HepG2 (cell line): ENCODE measurements around the gene IFNG. TPM values are rescaled to one million over a fixed set of nuclear protein-coding genes. Genes with fewer than 3 reads are reported as not detected.

Experiments
- ATAC-seq: fragments of 200-7000 bp; cut with Tn5 transposase; 3 replicates; pipeline ENCODE4 v1.9.1; 2020; ENCODE audit warnings: mild to moderate bottlenecking, moderate library complexity
- BruUV-seq: library from RNA; stranded (reverse); fragments of 400-500 nt; replicated peaks from 2 replicates; lab custom pipeline; 2021; lab: Mats Ljungman, UMichigan
- CTCF ChIA-PET: fragments of 300-600 bp; formaldehyde crosslinking; extraction: SDS; loops from one replicate; lab custom pipeline; 2021; ENCODE audit warnings: low total read pairs, inconsistent platforms, low intra/inter-chr PET ratio; lab: Yijun Ruan, JAX
- POLR2A ChIA-PET: fragments of 350-600 bp; sonication (Branson Sonifier 250); formaldehyde crosslinking; loops from one replicate; lab custom pipeline; 2020; ENCODE audit warnings: antibody characterized with exemption, inconsistent platforms; lab: Yijun Ruan, JAX
- DNase-seq: peaks from one replicate; pipeline ENCODE4 v3.0.0-alpha.2; 2015; ENCODE audit warnings: low spot score
- FAIRE-seq: peaks from 3 replicates; lab custom pipeline; 2011; peaks lifted over from hg19 to GRCh38; lab: Jason Lieb, UNC
- H2AFZ ChIP-seq: one replicate; pipeline ENCODE4 v1.6.1; 2011; ENCODE audit warnings: low read length, inconsistent platforms
- H3K27ac ChIP-seq: fragments of 300-600 bp; 3 replicates; pipeline ENCODE4 v1.8.0; 2011; ENCODE audit warnings: mixed run types, mild to moderate bottlenecking, mixed read lengths, low read length, inconsistent platforms; ENCODE audit not compliant: insufficient read depth; ENCODE audit errors: extremely low read length
- H3K27me3 ChIP-seq, 2 experiments: fragments of 200-600 bp in 1 of 2; 2 replicates in 1 of 2; 3 replicates in 1 of 2; pipeline versions ENCODE4 v1.6.0 to v1.8.0; 2011; ENCODE audit warnings: low read length in 2 of 2, mild to moderate bottlenecking in 2 of 2, moderate library complexity in 2 of 2, inconsistent platforms in 1 of 2; ENCODE audit not compliant: insufficient read depth in 2 of 2, control insufficient read depth in 1 of 2
- H3K36me3 ChIP-seq, 2 experiments: fragments of 200-600 bp in 1 of 2; replicated peaks in 1 of 2; 2 replicates in 1 of 2; 3 replicates in 1 of 2; pipeline versions ENCODE4 v1.5.1 to v1.8.0; 2011; ENCODE audit warnings: low read length in 2 of 2, inconsistent platforms in 1 of 2; ENCODE audit not compliant: insufficient read depth in 2 of 2, control insufficient read depth in 1 of 2
- H3K4me1 ChIP-seq: 2 replicates; pipeline ENCODE4 v1.5.1; 2012; ENCODE audit warnings: low read length, inconsistent platforms; ENCODE audit not compliant: insufficient read depth
- H3K4me2 ChIP-seq: 2 replicates; pipeline ENCODE4 v1.6.0; 2011; ENCODE audit warnings: low read depth, low read length, inconsistent platforms
- H3K4me3 ChIP-seq, 3 experiments: fragments of 200-600 bp in 1 of 3; sonication (generic), shearing (Covaris generic) in 1 of 3; replicated peaks in 1 of 3; 2 replicates each; pipeline ENCODE4 v1.5.1; 2011 to 2016; ENCODE audit warnings: low read length in 3 of 3, inconsistent platforms in 2 of 3, low read depth in 2 of 3, mild to moderate bottlenecking in 2 of 3, control low read depth in 1 of 3, mixed read lengths in 1 of 3; ENCODE audit not compliant: insufficient read depth in 1 of 3
- H3K79me2 ChIP-seq: one replicate; pipeline ENCODE4 v1.6.1; 2011; ENCODE audit warnings: low read length, inconsistent platforms; ENCODE audit not compliant: insufficient read depth
- H3K9ac ChIP-seq: 2 replicates; pipeline ENCODE4 v1.6.0; 2011; ENCODE audit warnings: mild to moderate bottlenecking, low read depth, low read length, inconsistent platforms; ENCODE audit not compliant: insufficient read depth
- H3K9me3 ChIP-seq: 2 replicates; pipeline ENCODE4 v1.5.1; 2012; ENCODE audit warnings: mild to moderate bottlenecking, low read length
- H4K20me1 ChIP-seq: 2 replicates; pipeline ENCODE4 v1.6.0; 2011; ENCODE audit warnings: inconsistent platforms, mild to moderate bottlenecking, low read length, moderate library complexity; ENCODE audit not compliant: insufficient read depth
- ATF7 ChIP-seq, 2 experiments: fragments of 450-650 bp in 1 of 2; sonication (generic) in 1 of 2; formaldehyde crosslinking in 1 of 2; IDR thresholded peaks; 2 replicates each; pipeline versions ENCODE4 v1.4.0 to v1.6.1; 2016 to 2020; ENCODE audit warnings: antibody characterized with exemption in 1 of 2, mild to moderate bottlenecking in 1 of 2, missing genetic modification reagents in 1 of 2
- ATF7-NPFF ChIP-seq: sonication (generic); formaldehyde crosslinking; IDR thresholded peaks from 2 replicates; pipeline ENCODE4 v1.8.1; 2023; ENCODE audit warnings: mild to moderate bottlenecking, low read depth, missing genetic modification reagents, moderate library complexity
- MAF1 ChIP-seq: sonication (generic); formaldehyde crosslinking; IDR thresholded peaks from 2 replicates; pipeline ENCODE4 v1.5.0; 2020; ENCODE audit warnings: missing genetic modification reagents, borderline replicate concordance
- PHF5A ChIP-seq: IDR thresholded peaks from one replicate; pipeline ENCODE4 v1.6.1; 2018; ENCODE audit warnings: low read depth, missing genetic modification reagents; ENCODE audit not compliant: unreplicated experiment
- SP140L ChIP-seq: sonication (generic); formaldehyde crosslinking; IDR thresholded peaks from 2 replicates; pipeline ENCODE4 v1.4.0; 2020; ENCODE audit warnings: missing genetic modification reagents, borderline replicate concordance
- ZKSCAN8 ChIP-seq: IDR thresholded peaks from 2 replicates; pipeline ENCODE4 v1.6.1; 2016; ENCODE audit warnings: borderline replicate concordance, missing genetic modification reagents, missing compliant biosample characterization
- ZNF264 ChIP-seq: sonication (generic); formaldehyde crosslinking; IDR thresholded peaks from 2 replicates; pipeline ENCODE4 v1.4.0; 2020; ENCODE audit warnings: missing genetic modification reagents
- ZNF674 ChIP-seq: sonication (generic); formaldehyde crosslinking; IDR thresholded peaks from 2 replicates; pipeline ENCODE4 v1.5.0; 2020; ENCODE audit warnings: low read depth, mild to moderate bottlenecking, missing genetic modification reagents
- ZNF768 ChIP-seq: sonication (generic); formaldehyde crosslinking; IDR thresholded peaks from 2 replicates; pipeline ENCODE4 v1.4.0; 2020; ENCODE audit warnings: missing genetic modification reagents
- ZZZ3 ChIP-seq: sonication (generic); formaldehyde crosslinking; IDR thresholded peaks from 2 replicates; pipeline ENCODE4 v1.4.0; 2020; ENCODE audit warnings: missing genetic modification reagents, mild to moderate bottlenecking, borderline replicate concordance
- WGBS: methylation state at CpG from one replicate; pipeline ENCODE4 v1.1.6; 2017; ENCODE audit warnings: low lambda C conversion rate; 5-methylcytosine and 5-hydroxymethylcytosine counted together
- in situ Hi-C: cut with HindIII; loops from 2 replicates; pipeline ENCODE4 v1.10.0; 2017; ENCODE audit warnings: low pct_unique_long_range_greater_than_20kb; ENCODE audit not compliant: extremely low pct_ligation_motif_present
- intact Hi-C: fragments of 100-400 bp; cut with micrococcal nuclease; formaldehyde crosslinking; loops from one replicate; pipeline ENCODE4 v1.10.0; 2022; ENCODE audit not compliant: unreplicated experiment
- polyA plus RNA-seq, 8 experiments: library from polyadenylated mRNA; depleted of rRNA in 3 of 8; stranded (reverse) in 7 of 8; unstranded in 1 of 8; fragments of >200 nt; fragmentation: Illumina TruSeq in 4 of 8; extraction: Trizol in 4 of 8; gene quantifications; 2 replicates each; pipeline versions ENCODE4 v1.2.1 to v1.2.3, GENCODE V29; 2011 to 2016; ENCODE audit warnings: low read depth in 4 of 8, missing spikeins in 1 of 8, mixed read lengths in 1 of 8; ENCODE audit not compliant: insufficient read depth in 1 of 8
- total RNA-seq, 5 experiments: library from RNA; depleted of rRNA; stranded (reverse); fragments of >200 nt; fragmentation: Illumina TruSeq; extraction: Trizol; gene quantifications; 2 replicates each; pipeline ENCODE4 v1.2.3, GENCODE V29; 2016; ENCODE audit warnings: low read depth in 1 of 5
- TF ChIP-seq, protein P1 (sequence below): sonication (generic); formaldehyde crosslinking; IDR thresholded peaks from 2 replicates; pipeline ENCODE4 v1.5.0; 2020; ENCODE audit warnings: mild to moderate bottlenecking, missing genetic modification reagents
- TF ChIP-seq, protein P2 (sequence below), 2 experiments: fragments of 450-650 bp in 1 of 2; sonication (generic) in 1 of 2; formaldehyde crosslinking; IDR thresholded peaks; 2 replicates each; pipeline versions ENCODE4 v1.5.0 to v1.8.0; 2020 to 2022; ENCODE audit warnings: mild to moderate bottlenecking in 1 of 2, missing genetic modification reagents in 1 of 2
- TF ChIP-seq, protein P3 (sequence below): sonication (generic); formaldehyde crosslinking; conservative IDR thresholded peaks from 2 replicates; pipeline ENCODE4 v1.8.0; 2022; ENCODE audit warnings: low read depth, missing genetic modification reagents
- TF ChIP-seq, protein P4 (sequence below): sonication (generic); formaldehyde crosslinking; IDR thresholded peaks from 2 replicates; pipeline ENCODE4 v1.5.1; 2020; ENCODE audit warnings: mild to moderate bottlenecking, missing genetic modification reagents, borderline replicate concordance

The IFNG gene
- total and polyA plus RNA-seq, 2 of the 13 experiments (the other 11 are each of a cell fraction or from before 2014, with no cell fraction given), result not detected

DNA sequence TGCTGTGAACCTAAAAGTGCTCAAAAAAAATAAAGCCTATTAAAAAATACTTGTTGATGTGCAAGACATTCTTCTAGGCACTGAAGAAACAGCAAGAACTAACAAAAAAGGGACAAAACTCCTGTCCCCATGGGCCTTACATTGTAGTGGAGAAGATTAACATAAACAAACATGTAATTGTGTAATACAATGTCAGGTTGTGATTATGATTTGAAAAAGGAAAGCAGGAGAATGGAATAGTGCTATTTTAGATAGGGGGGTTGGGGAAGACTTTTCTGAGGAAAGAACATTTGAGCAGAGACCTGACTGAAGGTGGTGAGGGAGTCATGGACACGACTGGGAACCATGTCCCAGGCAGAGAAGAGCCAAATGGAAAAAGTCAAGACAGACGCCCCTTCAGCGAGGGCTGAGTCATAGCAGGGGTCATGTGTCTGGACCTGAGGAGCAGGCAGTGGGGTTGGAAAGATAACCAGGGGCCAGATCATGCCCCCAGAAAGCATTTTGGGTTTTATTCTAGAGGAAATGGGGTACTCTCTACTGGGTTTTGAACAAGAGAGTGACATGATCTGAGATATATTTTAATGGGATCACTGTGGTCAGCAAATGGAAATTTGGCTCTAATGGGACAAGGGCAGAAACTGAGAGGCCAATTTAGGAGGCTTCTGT, 19.4 kb upstream of the IFNG start:
- Histone ChIP-seq H3K4me1 (0 out of 2 replicates have a peak, but pooled peaks cover 8% of the 10 kb centered on the region), H3K9me3 (no peaks in the 10 kb centered on the region), H3K36me3 (no peaks in the 10 kb centered on the region), H3K4me2 (no peak overlapping the region), H3K27ac (no peak overlapping the region), H3K4me3 (no peak overlapping the region), H3K27me3 (no peaks in the 10 kb centered on the region), H4K20me1 (no peaks in the 10 kb centered on the region), H3K79me2 (no peaks in the 10 kb centered on the region), H3K9ac (no peak overlapping the region), H2AFZ (no peak overlapping the region)
- intact Hi-C loops (no loop called here), in situ Hi-C loops (no loop called here)
- no TSS peak for BruUV-seq
- no peak for DNase-seq
- no peak for ATAC-seq
- FAIRE-seq, result no peak
- 2% methylated on average over 3 of the region's 3 CpGs for WGBS
- ChIA-PET POLR2A (no interaction called here), CTCF (no interaction called here)
- TF ChIP-seq SP140L (CRISPR knock-in tag) (no peak), ZNF264 (no peak), ZNF768 (no peak), ATF7-NPFF (CRISPR knock-in tag) (no peak), ATF7 (IDR thresholded peaks at IDR 0.05) (no peak), ATF7 (CRISPR knock-in tag; IDR thresholded peaks at IDR 0.05) (no peak), ZKSCAN8 (CRISPR knock-in tag) (no peak), MAF1 (CRISPR knock-in tag) (no peak), ZZZ3 (CRISPR knock-in tag) (no peak), ZNF674 (CRISPR knock-in tag) (no peak), PHF5A (CRISPR knock-in tag) (no peak)
- TF ChIP-seq, protein P1, sequence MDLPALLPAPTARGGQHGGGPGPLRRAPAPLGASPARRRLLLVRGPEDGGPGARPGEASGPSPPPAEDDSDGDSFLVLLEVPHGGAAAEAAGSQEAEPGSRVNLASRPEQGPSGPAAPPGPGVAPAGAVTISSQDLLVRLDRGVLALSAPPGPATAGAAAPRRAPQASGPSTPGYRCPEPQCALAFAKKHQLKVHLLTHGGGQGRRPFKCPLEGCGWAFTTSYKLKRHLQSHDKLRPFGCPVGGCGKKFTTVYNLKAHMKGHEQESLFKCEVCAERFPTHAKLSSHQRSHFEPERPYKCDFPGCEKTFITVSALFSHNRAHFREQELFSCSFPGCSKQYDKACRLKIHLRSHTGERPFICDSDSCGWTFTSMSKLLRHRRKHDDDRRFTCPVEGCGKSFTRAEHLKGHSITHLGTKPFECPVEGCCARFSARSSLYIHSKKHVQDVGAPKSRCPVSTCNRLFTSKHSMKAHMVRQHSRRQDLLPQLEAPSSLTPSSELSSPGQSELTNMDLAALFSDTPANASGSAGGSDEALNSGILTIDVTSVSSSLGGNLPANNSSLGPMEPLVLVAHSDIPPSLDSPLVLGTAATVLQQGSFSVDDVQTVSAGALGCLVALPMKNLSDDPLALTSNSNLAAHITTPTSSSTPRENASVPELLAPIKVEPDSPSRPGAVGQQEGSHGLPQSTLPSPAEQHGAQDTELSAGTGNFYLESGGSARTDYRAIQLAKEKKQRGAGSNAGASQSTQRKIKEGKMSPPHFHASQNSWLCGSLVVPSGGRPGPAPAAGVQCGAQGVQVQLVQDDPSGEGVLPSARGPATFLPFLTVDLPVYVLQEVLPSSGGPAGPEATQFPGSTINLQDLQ (CRISPR knock-in tag), result no peak
- TF ChIP-seq, protein P2, sequence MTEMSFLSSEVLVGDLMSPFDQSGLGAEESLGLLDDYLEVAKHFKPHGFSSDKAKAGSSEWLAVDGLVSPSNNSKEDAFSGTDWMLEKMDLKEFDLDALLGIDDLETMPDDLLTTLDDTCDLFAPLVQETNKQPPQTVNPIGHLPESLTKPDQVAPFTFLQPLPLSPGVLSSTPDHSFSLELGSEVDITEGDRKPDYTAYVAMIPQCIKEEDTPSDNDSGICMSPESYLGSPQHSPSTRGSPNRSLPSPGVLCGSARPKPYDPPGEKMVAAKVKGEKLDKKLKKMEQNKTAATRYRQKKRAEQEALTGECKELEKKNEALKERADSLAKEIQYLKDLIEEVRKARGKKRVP (CRISPR knock-in tag; IDR thresholded peaks at IDR 0.05), result no peak
- TF ChIP-seq, protein P3, sequence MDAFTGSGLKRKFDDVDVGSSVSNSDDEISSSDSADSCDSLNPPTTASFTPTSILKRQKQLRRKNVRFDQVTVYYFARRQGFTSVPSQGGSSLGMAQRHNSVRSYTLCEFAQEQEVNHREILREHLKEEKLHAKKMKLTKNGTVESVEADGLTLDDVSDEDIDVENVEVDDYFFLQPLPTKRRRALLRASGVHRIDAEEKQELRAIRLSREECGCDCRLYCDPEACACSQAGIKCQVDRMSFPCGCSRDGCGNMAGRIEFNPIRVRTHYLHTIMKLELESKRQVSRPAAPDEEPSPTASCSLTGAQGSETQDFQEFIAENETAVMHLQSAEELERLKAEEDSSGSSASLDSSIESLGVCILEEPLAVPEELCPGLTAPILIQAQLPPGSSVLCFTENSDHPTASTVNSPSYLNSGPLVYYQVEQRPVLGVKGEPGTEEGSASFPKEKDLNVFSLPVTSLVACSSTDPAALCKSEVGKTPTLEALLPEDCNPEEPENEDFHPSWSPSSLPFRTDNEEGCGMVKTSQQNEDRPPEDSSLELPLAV, result no peak
- TF ChIP-seq, protein P4, sequence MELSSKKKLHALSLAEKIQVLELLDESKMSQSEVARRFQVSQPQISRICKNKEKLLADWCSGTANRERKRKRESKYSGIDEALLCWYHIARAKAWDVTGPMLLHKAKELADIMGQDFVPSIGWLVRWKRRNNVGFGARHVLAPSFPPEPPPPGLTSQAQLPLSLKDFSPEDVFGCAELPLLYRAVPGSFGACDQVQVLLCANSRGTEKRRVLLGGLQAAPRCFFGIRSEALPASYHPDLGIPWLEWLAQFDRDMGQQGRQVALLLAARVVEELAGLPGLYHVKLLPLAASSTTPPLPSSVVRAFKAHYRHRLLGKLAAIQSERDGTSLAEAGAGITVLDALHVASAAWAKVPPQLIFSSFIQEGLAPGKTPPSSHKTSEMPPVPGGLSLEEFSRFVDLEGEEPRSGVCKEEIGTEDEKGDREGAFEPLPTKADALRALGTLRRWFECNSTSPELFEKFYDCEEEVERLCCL, result no peak
